GM12878 (cell line): Measurements from ENCODE around the gene SLC22A23. TPM values are rescaled to one million over a fixed set of nuclear protein-coding genes. Genes with fewer than 3 reads are reported as not detected.

Experiments
- ATAC-seq: fragments of 200-7000 bp; cut with Tn5 transposase; 3 replicates; pipeline ENCODE4 v1.9.1; 2020; ENCODE audit warnings: mild to moderate bottlenecking, moderate library complexity
- BruUV-seq: library from RNA; stranded (reverse); fragments of 400-500 nt; replicated peaks from 2 replicates; lab custom pipeline; 2021; lab: Mats Ljungman, UMichigan
- CTCF ChIA-PET: fragments of 300-600 bp; sonication (Branson Sonifier 250); formaldehyde crosslinking; extraction: SDS; loops from one replicate; lab custom pipeline; 2021; ENCODE audit warnings: inconsistent platforms; lab: Yijun Ruan, JAX
- POLR2A ChIA-PET: fragments of 350-600 bp; formaldehyde crosslinking; extraction: SDS; loops from one replicate; lab custom pipeline; 2021; ENCODE audit warnings: inconsistent platforms; lab: Charles Lee
- RAD21 ChIA-PET: fragments of 300-600 bp; sonication (Branson Sonifier 250); formaldehyde crosslinking; loops from one replicate; lab custom pipeline; 2023; ENCODE audit warnings: antibody characterized with exemption; ENCODE audit not compliant: unreplicated experiment; lab: Charles Lee
- SMC1A ChIA-PET: fragments of 300-600 bp; sonication (Branson Sonifier 250); formaldehyde crosslinking; loops from one replicate; lab custom pipeline; 2023; ENCODE audit not compliant: unreplicated experiment, uncharacterized antibody; lab: Charles Lee
- DNase-seq: peaks from one replicate; pipeline ENCODE4 v3.0.0-alpha.2; 2011; ENCODE audit warnings: low read depth, low spot score
- FAIRE-seq: peaks from 3 replicates; lab custom pipeline; 2011; peaks lifted over from hg19 to GRCh38; lab: Jason Lieb, UNC
- H2AFZ ChIP-seq: 2 replicates; pipeline ENCODE4 v1.6.0; 2011; ENCODE audit warnings: low read depth, low read length, control low read depth; ENCODE audit not compliant: control insufficient read depth
- H3K27ac ChIP-seq: 2 replicates; pipeline ENCODE4 v1.5.1; 2011; ENCODE audit warnings: control low read depth; ENCODE audit not compliant: control insufficient read depth, insufficient read depth
- H3K27me3 ChIP-seq, 2 experiments: replicated peaks in 1 of 2; 2 replicates each; pipeline versions ENCODE4 v1.6.0 to v1.6.1; 2011; ENCODE audit warnings: low read length in 1 of 2; ENCODE audit not compliant: control insufficient read depth in 2 of 2, insufficient read depth in 2 of 2
- H3K36me3 ChIP-seq, 2 experiments: 2 replicates each; pipeline ENCODE4 v1.5.1; 2011; ENCODE audit warnings: low read length in 1 of 2; ENCODE audit not compliant: control insufficient read depth in 2 of 2, insufficient read depth in 2 of 2
- H3K4me1 ChIP-seq: 2 replicates; pipeline ENCODE4 v1.6.1; 2011; ENCODE audit warnings: mild to moderate bottlenecking, low read length, moderate library complexity, mixed read lengths; ENCODE audit not compliant: control insufficient read depth, insufficient read depth
- H3K4me2 ChIP-seq: 2 replicates; pipeline ENCODE4 v1.6.0; 2011; ENCODE audit warnings: control low read depth; ENCODE audit not compliant: control insufficient read depth, insufficient read depth
- H3K4me3 ChIP-seq: fragments of 200-600 bp; sonication (generic); 2 replicates; pipeline ENCODE4 v1.5.1; 2016
- H3K79me2 ChIP-seq: 2 replicates; pipeline ENCODE4 v1.6.0; 2011; ENCODE audit warnings: low read length; ENCODE audit not compliant: control insufficient read depth, insufficient read depth
- H3K9ac ChIP-seq: 2 replicates; pipeline ENCODE4 v1.8.0; 2011; ENCODE audit warnings: low read length, control low read depth, mixed read lengths; ENCODE audit not compliant: control insufficient read depth, insufficient read depth
- H3K9me3 ChIP-seq: replicated peaks from 3 replicates; pipeline ENCODE4 v1.5.1; 2011; ENCODE audit warnings: mild to moderate bottlenecking, low read length; ENCODE audit not compliant: control insufficient read depth, insufficient read depth
- H4K20me1 ChIP-seq: 2 replicates; pipeline ENCODE4 v1.6.0; 2011; ENCODE audit not compliant: control insufficient read depth, insufficient read depth
- CTCF ChIP-seq, 3 experiments: IDR thresholded peaks in 2 of 3; conservative IDR thresholded peaks in 1 of 3; 2 replicates each; pipeline ENCODE4 v1.5.1; 2011; ENCODE audit warnings: low read depth in 3 of 3, low read length in 3 of 3, mild to moderate bottlenecking in 3 of 3, control low read depth in 2 of 3, moderate library complexity in 2 of 3, inconsistent platforms in 1 of 3, mixed read lengths in 1 of 3; ENCODE audit not compliant: control insufficient read depth in 2 of 3, insufficient read depth in 1 of 3; ENCODE audit errors: extremely low read depth in 1 of 3
- EED ChIP-seq: sonication (generic); IDR thresholded peaks from 2 replicates; pipeline ENCODE4 v1.6.1; 2016; ENCODE audit warnings: antibody characterized with exemption, low read depth
- ELK1 ChIP-seq: IDR thresholded peaks from 2 replicates; pipeline ENCODE4 v1.6.1; 2012; ENCODE audit warnings: low read depth, low read length, improper control_type of control experiment
- FOXK2 ChIP-seq: fragments of 450-650 bp; IDR thresholded peaks from 2 replicates; pipeline ENCODE4 v1.6.1; 2017; ENCODE audit warnings: mild to moderate bottlenecking, moderate library complexity
- JUND ChIP-seq: IDR thresholded peaks from 2 replicates; pipeline ENCODE4 v1.6.1; 2012; ENCODE audit warnings: low read depth, mild to moderate bottlenecking, low read length, improper control_type of control experiment, moderate library complexity
- KAT2A ChIP-seq: conservative IDR thresholded peaks from 2 replicates; pipeline ENCODE4 v1.6.1; 2011; ENCODE audit warnings: low read depth, low read length; ENCODE audit not compliant: control insufficient read depth
- MTA3 ChIP-seq: IDR thresholded peaks from 2 replicates; pipeline ENCODE4 v1.6.1; 2012; ENCODE audit warnings: low read length, inconsistent platforms, borderline replicate concordance
- NRF1 ChIP-seq: conservative IDR thresholded peaks from 2 replicates; pipeline ENCODE4 v1.6.1; 2011; ENCODE audit warnings: mild to moderate bottlenecking, low read depth, low read length, improper control_type of control experiment
- PRDM15 ChIP-seq: fragments of 450-650 bp; formaldehyde crosslinking; IDR thresholded peaks from 2 replicates; pipeline ENCODE4 v1.4.0; 2020; ENCODE audit warnings: mild to moderate bottlenecking, moderate library complexity
- RELA ChIP-seq: fragments of 450-650 bp; IDR thresholded peaks from 2 replicates; pipeline ENCODE4 v1.8.0; 2014; ENCODE audit warnings: borderline replicate concordance; ENCODE audit not compliant: partially characterized antibody
- RELB ChIP-seq: fragments of 450-650 bp; IDR thresholded peaks from 2 replicates; pipeline ENCODE4 v1.6.1; 2017; ENCODE audit warnings: low read depth, mild to moderate bottlenecking, moderate library complexity
- ZNF622 ChIP-seq: fragments of 450-650 bp; IDR thresholded peaks from 2 replicates; pipeline ENCODE4 v1.6.1; 2017; ENCODE audit warnings: mild to moderate bottlenecking, inconsistent platforms
- WGBS: methylation state at CpG from one replicate; pipeline ENCODE4 v1.1.6; 2016; ENCODE audit warnings: low lambda C conversion rate; ENCODE audit not compliant: insufficient replicate concordance, insufficient coverage; ENCODE audit errors: missing lambda C conversion rate; 5-methylcytosine and 5-hydroxymethylcytosine counted together
- in situ Hi-C: fragments of 300-500 bp; cut with MboI; formaldehyde crosslinking; loops from 9 replicates; pipeline ENCODE4 v1.14.3; 2018; ENCODE audit warnings: mixed read lengths
- intact Hi-C: fragments of 100-400 bp; cut with micrococcal nuclease; formaldehyde crosslinking; loops from one replicate; pipeline ENCODE4 v1.14.2; 2022; ENCODE audit not compliant: unreplicated experiment
- polyA plus RNA-seq, 11 experiments: library from polyadenylated mRNA; depleted of rRNA in 4 of 11; unstranded in 6 of 11; stranded (reverse) in 5 of 11; fragments of >200 nt; fragmentation: Nextera tagmentation in 4 of 11; fragmentation: Illumina TruSeq in 1 of 11; extraction: Ambion mirVana in 4 of 11; extraction: Trizol in 1 of 11; gene quantifications; 1 replicate in 1 of 11; 2 replicates in 10 of 11; pipeline versions ENCODE4 v1.2.1 to v1.2.3, GENCODE V29; 2011 to 2016; ENCODE audit warnings: inconsistent platforms in 2 of 11, missing spikeins in 2 of 11, low read depth in 1 of 11
- total RNA-seq, 4 experiments: library from RNA; depleted of rRNA in 3 of 4; stranded (reverse); fragments of >200 nt in 3 of 4; fragmentation: Illumina TruSeq in 1 of 4; extraction: Trizol in 1 of 4; gene quantifications; 2 replicates each; pipeline versions ENCODE4 v1.2.1 to v1.2.3, GENCODE V29; 2013 to 2021
- TF ChIP-seq, protein P1 (sequence below): fragments of 450-650 bp; conservative IDR thresholded peaks from 2 replicates; pipeline ENCODE4 v1.6.1; 2017; ENCODE audit warnings: mild to moderate bottlenecking, moderate library complexity

SLC22A23 gene
- total and polyA plus RNA-seq, 10 of the 15 experiments (the other 5 are each of a cell fraction or from before 2014, with no cell fraction given): 0.20 to 2.4 (median 0.74) TPM

GRCh38 chr6:3413592-3413991 is 43.3 kb downstream of the SLC22A23 start:
- CTCF ChIA-PET: interaction anchor here (1.2 to 1.3 kb wide), 2 partner anchors 10 to 319 kb away, joined by 3 read pairs; no protein-coding TSS in a partner anchor
- H3K27me3 ChIP-seq: no peaks in the 10 kb centered on the region
- TF ChIP-seq, protein P1, sequence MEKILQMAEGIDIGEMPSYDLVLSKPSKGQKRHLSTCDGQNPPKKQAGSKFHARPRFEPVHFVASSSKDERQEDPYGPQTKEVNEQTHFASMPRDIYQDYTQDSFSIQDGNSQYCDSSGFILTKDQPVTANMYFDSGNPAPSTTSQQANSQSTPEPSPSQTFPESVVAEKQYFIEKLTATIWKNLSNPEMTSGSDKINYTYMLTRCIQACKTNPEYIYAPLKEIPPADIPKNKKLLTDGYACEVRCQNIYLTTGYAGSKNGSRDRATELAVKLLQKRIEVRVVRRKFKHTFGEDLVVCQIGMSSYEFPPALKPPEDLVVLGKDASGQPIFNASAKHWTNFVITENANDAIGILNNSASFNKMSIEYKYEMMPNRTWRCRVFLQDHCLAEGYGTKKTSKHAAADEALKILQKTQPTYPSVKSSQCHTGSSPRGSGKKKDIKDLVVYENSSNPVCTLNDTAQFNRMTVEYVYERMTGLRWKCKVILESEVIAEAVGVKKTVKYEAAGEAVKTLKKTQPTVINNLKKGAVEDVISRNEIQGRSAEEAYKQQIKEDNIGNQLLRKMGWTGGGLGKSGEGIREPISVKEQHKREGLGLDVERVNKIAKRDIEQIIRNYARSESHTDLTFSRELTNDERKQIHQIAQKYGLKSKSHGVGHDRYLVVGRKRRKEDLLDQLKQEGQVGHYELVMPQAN: no peak
- TF ChIP-seq RELA: no peak
- TF ChIP-seq FOXK2: no peak
- no peak for TF ChIP-seq RELB
- no peak for TF ChIP-seq PRDM15
- no peak for TF ChIP-seq EED
- TF ChIP-seq CTCF (IDR thresholded peaks at IDR 0.05 in 2 of 3, conservative IDR thresholded peaks at IDR 0.05 in 1 of 3; ENCODE audit: control insufficient read depth in 2 of 3, extremely low read depth in 1 of 3, insufficient read depth in 1 of 3, low read depth in 3 of 3, low read length in 3 of 3): no peak
- TF ChIP-seq JUND: no peak
- no peak for TF ChIP-seq MTA3
- no peak for TF ChIP-seq NRF1
- no peak for TF ChIP-seq ELK1
- no peak for TF ChIP-seq ZNF622
- no peak for TF ChIP-seq KAT2A

More at GRCh38 chr6:3413592-3413991, 43.3 kb downstream of the SLC22A23 start:
- intact Hi-C loops (loop anchor here (5.0 kb wide), 1 partner anchor 136 kb away; no protein-coding TSS in a partner anchor), in situ Hi-C loops (no loop called here)
- H3K9ac ChIP-seq: no peak overlapping the region
- H3K4me1 ChIP-seq: peaks cover 9% of the 10 kb centered on the region
- no TSS peak for BruUV-seq
- WGBS: 49% methylated on average over 3 of the region's 3 CpGs
- FAIRE-seq (no peak), ATAC-seq (no peak), DNase-seq (no peak)
- no peaks in the 10 kb centered on the region; the same call in 1 of the 2 replicates for H4K20me1 ChIP-seq
- no peak overlapping the region for H3K4me3 ChIP-seq
- POLR2A ChIA-PET: no interaction called here
- no peaks in the 10 kb centered on the region for H3K79me2 ChIP-seq
- no peak overlapping the region for H3K27ac ChIP-seq
- H3K36me3 ChIP-seq: no peaks in the 10 kb centered on the region
- no peak overlapping the region for H2AFZ ChIP-seq
- SMC1A ChIA-PET: interaction anchor here (0.8 to 5.7 kb wide), 4 partner anchors 9 to 57 kb away, joined by 3 to 46 read pairs (median 10); partner anchors contain the start of gene SLC22A23
- RAD21 ChIA-PET: interaction anchor here (0.9 kb wide), 1 partner anchor 40 kb away, joined by 4 read pairs; no protein-coding TSS in a partner anchor
- no peaks in the 10 kb centered on the region; the same call in 2 of the 3 replicates for H3K9me3 ChIP-seq
- H3K4me2 ChIP-seq: no peak overlapping the region
